AG04449 (cell line): ENCODE measurements around the gene NRXN2.

Source experiments
- CTCF ChIA-PET: fragments of 350-600 bp; formaldehyde crosslinking; extraction: SDS; loops from one replicate; lab custom pipeline; 2021; ENCODE audit warnings: antibody characterized with exemption; lab: Yijun Ruan, JAX
- POLR2A ChIA-PET: fragments of 400-600, 350-600 bp; formaldehyde crosslinking; extraction: SDS; loops from one replicate; lab custom pipeline; 2020; ENCODE audit warnings: antibody characterized with exemption, inconsistent platforms; lab: Yijun Ruan, JAX
- DNase-seq: peaks from one replicate; pipeline ENCODE4 v3.0.0-alpha.2; 2010; ENCODE audit warnings: low read depth, low spot score
- H3K4me3 ChIP-seq: 2 replicates; pipeline ENCODE4 v1.5.1; 2011; ENCODE audit warnings: low read depth, mild to moderate bottlenecking, control low read depth, low read length
- CTCF ChIP-seq: IDR thresholded peaks from one replicate; pipeline ENCODE4 v1.5.1; 2011; ENCODE audit warnings: mild to moderate bottlenecking, moderate library complexity, low read length, control low read depth, inconsistent platforms; ENCODE audit not compliant: insufficient read depth; ENCODE audit errors: missing control alignments

Gene NRXN2

DNA sequence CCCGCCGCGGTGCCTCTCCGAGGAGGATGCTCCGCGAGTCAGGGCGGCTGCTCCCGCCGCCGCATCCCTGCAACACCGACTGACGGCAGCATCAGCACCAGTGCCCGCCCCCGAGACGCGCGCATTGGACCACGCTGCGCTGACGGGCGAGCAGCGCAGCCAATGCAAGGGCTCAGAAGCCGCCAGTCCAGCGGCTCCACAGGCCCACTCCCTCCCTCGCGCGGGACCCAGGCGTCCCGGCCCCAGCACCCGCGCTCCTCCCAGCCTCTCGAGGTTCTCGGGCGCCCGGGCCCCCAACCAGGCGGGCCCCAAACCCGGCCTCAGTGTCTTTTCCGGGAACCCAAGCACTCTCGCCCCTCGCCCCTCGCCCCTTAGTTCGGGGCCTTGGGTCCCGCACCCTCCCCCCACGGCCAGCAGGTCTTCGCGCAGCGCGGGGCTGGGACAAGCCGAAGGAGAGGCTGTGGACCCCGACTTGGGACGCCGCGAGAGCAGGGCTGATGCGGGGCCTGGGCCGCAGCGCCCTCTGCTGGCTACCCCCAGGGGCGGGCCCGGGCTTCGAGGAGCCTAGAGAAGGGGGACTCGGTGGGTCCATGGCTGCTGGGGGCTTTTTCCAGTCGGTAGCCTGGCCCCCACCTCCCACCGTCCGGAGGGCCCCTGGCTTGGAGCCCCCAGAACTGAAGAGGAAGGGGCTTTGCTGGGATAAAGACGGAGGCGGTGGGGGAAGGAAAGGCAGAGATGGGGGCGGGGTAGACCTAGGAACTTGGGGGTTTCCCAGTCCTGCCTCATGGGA lies at the start of gene NRXN2:
TSS of gene NRXN2 (minus strand) at position 81 of the 790 bp plus-strand sequence. CDS start 9,498 bp downstream, outside the sequence.
- H3K4me3 ChIP-seq, result peak within 1 kb of the TSS; percentile 65
- CTCF ChIA-PET, result interaction anchor here (1.4 to 4.8 kb wide), 3 partner anchors 18 to 35 kb away, joined by 5 to 19 read pairs (median 14); no protein-coding TSS in a partner anchor
- POLR2A ChIA-PET, result no interaction called here
- no peak for DNase-seq
- TF ChIP-seq CTCF, result peak; percentile 97

DNA sequence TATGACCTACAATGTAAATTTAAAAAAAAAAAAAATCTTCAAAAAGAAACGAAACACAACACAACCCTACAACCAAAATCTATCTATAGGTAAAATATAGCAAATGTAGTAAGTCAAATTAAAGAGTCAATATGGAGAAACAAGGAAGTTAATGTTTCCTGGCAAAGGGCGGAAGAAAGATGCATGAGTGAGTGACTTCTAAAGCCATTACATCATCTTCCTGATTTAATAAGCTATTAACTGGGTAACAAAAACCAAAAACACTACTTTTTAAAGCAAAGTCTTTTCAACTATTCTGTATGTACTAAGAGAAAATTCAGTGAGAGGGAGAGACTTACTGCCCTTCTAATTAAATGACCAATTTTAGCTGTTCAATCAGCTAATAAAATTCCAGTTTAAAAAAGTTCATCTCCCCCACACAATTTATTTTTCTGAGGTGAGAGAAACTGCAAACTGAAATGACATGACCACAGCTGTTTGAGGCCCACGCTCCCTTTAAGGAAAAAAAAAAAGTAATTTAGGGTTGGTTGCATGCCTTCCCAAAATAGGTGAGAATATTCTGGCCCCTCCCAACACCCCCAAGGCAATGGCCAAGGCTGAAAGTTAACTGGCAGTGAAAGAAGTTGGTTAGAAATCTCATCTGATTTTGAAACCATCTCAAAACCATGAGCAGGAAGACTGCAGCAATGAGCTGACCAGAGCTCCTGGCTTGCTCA lies 49.5 kb upstream of the NRXN2 start:
- TF ChIP-seq CTCF, result no peak
- no peak for DNase-seq
- POLR2A ChIA-PET, result no interaction called here
- H3K4me3 ChIP-seq, result no peak overlapping the region
- CTCF ChIA-PET, result interaction anchor here (0.7 to 6.5 kb wide), 4 partner anchors 8 to 19 kb away, joined by 3 to 34 read pairs (median 6); partner anchors contain the start of gene PYGM

DNA sequence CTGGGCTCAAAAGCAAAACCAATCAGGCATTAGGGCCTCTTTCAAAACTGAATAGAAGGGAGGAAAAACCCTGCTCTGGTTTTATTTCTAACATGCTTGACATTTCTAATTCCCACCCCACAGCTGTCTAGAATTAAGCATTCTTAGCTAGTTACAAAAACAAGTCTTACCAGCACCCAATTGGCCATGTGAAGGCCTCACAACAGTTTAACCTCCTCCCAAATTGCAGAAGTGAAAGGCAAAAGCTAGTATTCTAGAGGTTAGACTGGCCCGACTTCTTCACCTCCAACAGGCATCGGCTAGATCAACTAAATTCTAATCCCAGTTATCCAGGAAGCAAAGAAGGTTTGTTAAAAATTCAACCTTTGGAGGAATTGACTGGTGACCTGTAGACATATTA lies 48.9 kb upstream of the NRXN2 start:
- POLR2A ChIA-PET, result no interaction called here

GRCh38 chr11:64770120-64770519 lies 47.1 kb upstream of the NRXN2 start:
- no peak overlapping the region for H3K4me3 ChIP-seq
- ChIA-PET POLR2A (no interaction called here), CTCF (interaction anchor here (0.7 to 3.1 kb wide), 2 partner anchors 9 to 124 kb away, joined by 3 to 9 read pairs; no protein-coding TSS in a partner anchor)
- no peak for DNase-seq
- TF ChIP-seq CTCF, result no peak

More for the DNA sequence above, 48.9 kb upstream of the NRXN2 start:
- H3K4me3 ChIP-seq, result no peak overlapping the region
- CTCF ChIA-PET, result interaction anchor here (1.4 to 6.5 kb wide), 3 partner anchors 7 to 20 kb away, joined by 3 to 34 read pairs (median 9); no protein-coding TSS in a partner anchor
- TF ChIP-seq CTCF, result no peak
- DNase-seq, result no peak

- DNase-seq, result no peak
- H3K4me3 ChIP-seq, result no peak overlapping the region
- CTCF ChIA-PET, result interaction anchor here (2.8 kb wide), 1 partner anchor 8 kb away, joined by 29 read pairs; the partner anchor contains the start of gene SF1
- no peak for TF ChIP-seq CTCF
- POLR2A ChIA-PET, result no interaction called here
Measured at GRCh38 chr11:64769283-64769682, 46.3 kb upstream of the NRXN2 start.

- POLR2A ChIA-PET, result no interaction called here
- no peak overlapping the region for H3K4me3 ChIP-seq
- TF ChIP-seq CTCF, result no peak
- CTCF ChIA-PET, result interaction anchor here (0.8 to 2.8 kb wide), 8 partner anchors 8 to 80 kb away, joined by 3 to 29 read pairs (median 5); partner anchors contain the start of genes PYGM, RASGRP2 and SF1
- DNase-seq, result no peak
Measured at GRCh38 chr11:64768300-64768694, 45.3 kb upstream of the NRXN2 start.
